HG03439 (cell line): ENCODE measurements around the gene THAP6.

ENCODE experiments used
- ATAC-seq: cut with Tn5 transposase; IDR thresholded peaks from one replicate; pipeline ENCODE4 v1.9.1; 2021; ENCODE audit warnings: mild to moderate bottlenecking, moderate library complexity; ENCODE audit not compliant: unreplicated experiment

Gene THAP6

DNA sequence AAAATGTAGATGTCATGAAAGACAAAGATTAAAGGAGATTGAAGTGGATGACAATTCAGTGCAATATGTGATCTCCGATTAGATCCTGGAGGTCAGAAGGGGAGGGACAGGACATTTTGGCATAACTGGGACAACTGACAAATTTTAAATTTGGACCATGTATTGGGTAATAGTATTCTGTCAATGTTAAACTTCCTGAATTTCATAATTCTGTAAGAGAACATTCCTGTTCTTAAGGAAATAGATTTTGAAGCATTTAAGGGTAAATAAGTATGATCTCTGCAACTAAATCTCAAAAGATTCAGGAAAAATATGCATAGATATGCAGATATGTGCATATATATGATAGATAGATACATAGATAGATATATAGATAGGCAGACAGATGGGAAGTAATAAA is 52.6 kb downstream of the THAP6 start:
- no peak for ATAC-seq

DNA sequence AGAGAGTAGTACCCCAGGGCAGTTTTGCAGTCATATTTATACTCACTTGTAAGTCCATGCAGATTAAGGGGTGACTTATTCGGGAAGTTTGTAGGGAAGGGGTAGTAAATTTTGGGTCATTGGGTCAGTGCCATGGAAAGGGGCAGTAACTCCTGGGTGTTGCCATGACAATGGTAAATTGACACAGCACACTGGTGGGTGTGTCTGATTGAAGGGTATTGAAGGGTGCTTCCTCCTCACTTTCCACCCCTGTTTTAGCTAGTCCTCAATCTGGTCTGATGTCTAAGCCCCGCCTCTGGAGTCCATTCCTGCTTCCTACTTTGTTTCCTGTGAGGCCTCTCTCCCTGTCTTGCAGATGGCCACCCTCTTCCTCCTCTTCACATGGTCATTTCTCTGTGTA is 53.5 kb downstream of the THAP6 start:
- no peak for ATAC-seq
